Bronchial epithelial cell (primary cell): Measurements from ENCODE around the gene TBX3. TPM values are rescaled to one million over a fixed set of nuclear protein-coding genes. Genes with fewer than 3 reads are reported as not detected.

Source experiments
- DNase-seq: peaks from one replicate; pipeline ENCODE4 v3.0.0-alpha.2; 2010; ENCODE audit warnings: low read depth
- FAIRE-seq: peaks from 2 replicates; lab custom pipeline; 2011; peaks lifted over from hg19 to GRCh38; lab: Jason Lieb, UNC
- H3K27me3 ChIP-seq: 2 replicates; pipeline ENCODE4 v1.5.1; 2011; ENCODE audit warnings: low read length; ENCODE audit not compliant: control insufficient read depth, insufficient read depth
- H3K36me3 ChIP-seq: 2 replicates; pipeline ENCODE4 v1.5.1; 2011; ENCODE audit warnings: low read length; ENCODE audit not compliant: control insufficient read depth, insufficient read depth
- H3K4me3 ChIP-seq: 2 replicates; pipeline ENCODE4 v1.5.1; 2011; ENCODE audit warnings: mild to moderate bottlenecking, low read depth, low read length, control low read depth
- CTCF ChIP-seq: IDR thresholded peaks from 2 replicates; pipeline ENCODE4 v1.5.1; 2011; ENCODE audit warnings: mild to moderate bottlenecking, moderate library complexity, low read length, control low read depth, inconsistent platforms; ENCODE audit not compliant: insufficient read depth, severe bottlenecking
- total RNA-seq: library from RNA; depleted of rRNA; stranded (reverse); fragments of >200 nt; gene quantifications from 2 replicates; pipeline ENCODE4 v1.2.1, GENCODE V29; 2014

The TBX3 gene
- total RNA-seq, 1 donor from 2014 or later = 1.3 TPM

- Histone ChIP-seq H3K36me3 (no peaks in the 10 kb centered on the region), H3K27me3 (peaks cover 28% of the 10 kb centered on the region), H3K4me3 (no peak overlapping the region)
- FAIRE-seq (no peak), DNase-seq (no peak)
- no peak for TF ChIP-seq CTCF
Observed at GRCh38 chr12:114698566-114699163, 14.7 kb upstream of the TBX3 start.

GRCh38 chr12:114697741-114698565 is 14.0 kb upstream of the TBX3 start:
- TF ChIP-seq CTCF = no peak
- DNase-seq = no peak
- Histone ChIP-seq H3K27me3 (peaks cover 31% of the 10 kb centered on the region), H3K4me3 (no peak overlapping the region), H3K36me3 (no peaks in the 10 kb centered on the region)
- FAIRE-seq = no peak

DNA sequence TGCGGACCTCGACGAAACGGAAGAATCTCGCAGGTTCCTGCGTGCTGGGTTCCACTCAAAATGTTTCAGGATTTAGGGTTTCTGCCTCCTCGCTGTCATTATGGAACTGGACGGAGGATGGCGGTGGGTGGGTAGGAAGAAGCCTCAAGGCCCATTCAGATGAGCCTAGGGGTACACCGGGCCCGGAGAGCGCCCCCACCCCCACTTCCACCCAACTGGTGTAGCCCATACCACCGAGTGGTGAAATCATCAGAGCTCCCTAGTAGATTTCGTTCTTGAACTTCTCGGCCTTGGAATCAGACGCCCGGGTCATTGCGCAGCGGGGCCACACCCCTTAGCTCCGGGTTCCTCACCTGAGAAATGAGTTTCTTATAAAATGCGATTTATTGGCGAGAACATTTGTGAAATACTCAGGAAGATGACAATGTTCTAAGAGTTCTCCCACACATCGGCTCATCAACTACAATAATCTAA is 13.3 kb upstream of the TBX3 start:
- no peak for TF ChIP-seq CTCF

GRCh38 chr12:114696443-114697242 is 12.7 kb upstream of the TBX3 start:
- no peak overlapping the region for H3K4me3 ChIP-seq
- DNase-seq (no peak), FAIRE-seq (no peak)
- no peak for TF ChIP-seq CTCF
- peaks cover 41% of the 10 kb centered on the region for H3K27me3 ChIP-seq
- H3K36me3 ChIP-seq = no peaks in the 10 kb centered on the region

More for the DNA sequence above, 13.3 kb upstream of the TBX3 start:
- DNase-seq (no peak), FAIRE-seq (no peak)
- peaks cover 36% of the 10 kb centered on the region for H3K27me3 ChIP-seq
- no peaks in the 10 kb centered on the region for H3K36me3 ChIP-seq
- H3K4me3 ChIP-seq = no peak overlapping the region

GRCh38 chr12:114695305-114695592 is 11.3 kb upstream of the TBX3 start:
- Histone ChIP-seq H3K36me3 (no peaks in the 10 kb centered on the region), H3K27me3 (peaks cover 41% of the 10 kb centered on the region), H3K4me3 (no peak overlapping the region)
- TF ChIP-seq CTCF = no peak
- no peak for DNase-seq
- no peak for FAIRE-seq
